ENCODE results near the gene ALDH8A1.

DNA sequence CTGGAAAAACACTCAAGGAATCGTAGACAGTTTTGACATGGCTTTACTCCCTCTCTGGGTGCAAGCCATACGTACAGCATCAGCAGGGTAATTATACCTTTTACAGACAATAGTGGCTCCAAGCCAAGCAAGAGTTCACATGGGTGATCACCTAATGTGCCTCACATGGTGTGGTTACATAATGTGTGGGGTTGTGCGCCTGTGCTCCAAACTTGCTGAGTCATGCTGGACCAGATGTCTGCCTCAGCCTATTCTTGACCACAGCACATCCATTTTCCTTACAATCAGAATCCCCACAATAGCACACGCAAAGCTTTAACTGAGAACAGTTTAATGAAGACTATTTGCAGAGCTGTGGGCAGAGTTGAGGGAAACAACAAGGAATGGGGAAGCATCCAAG is 74.5 kb downstream of the ALDH8A1 start:
- TF ChIP-seq POLR2A (IDR thresholded peaks at IDR 0.05; ENCODE audit: low read length) (no peak), GATA1 (IDR thresholded peaks at IDR 0.05; ENCODE audit: low read depth, low read length) (no peak)

All from erythroblast (primary cell).